ENCODE data around the gene ACAP2.

The ACAP2 gene

GRCh38 chr3:195249858-195250464, 192.9 kb downstream of the ACAP2 start:
- ChIA-PET CTCF (interaction anchor here (0.8 to 2.1 kb wide), 3 partner anchors 20 to 567 kb away, joined by 3 to 17 read pairs (median 6); no protein-coding TSS in a partner anchor), POLR2A (no interaction called here)
- no peak for DNase-seq (ENCODE audit: low read depth, low spot score)
- no peak for TF ChIP-seq CTCF (IDR thresholded peaks at IDR 0.05; ENCODE audit: insufficient read depth, low read length, missing control alignments)
- no peak overlapping the region for H3K4me3 ChIP-seq (ENCODE audit: low read depth, low read length)

GRCh38 chr3:195249057-195249770, 193.6 kb downstream of the ACAP2 start:
- CTCF ChIA-PET = interaction anchor here (0.7 to 2.1 kb wide), 5 partner anchors 21 to 578 kb away, joined by 3 to 17 read pairs (median 3); no protein-coding TSS in a partner anchor
- TF ChIP-seq CTCF (IDR thresholded peaks at IDR 0.05; ENCODE audit: insufficient read depth, low read length, missing control alignments) = no peak
- POLR2A ChIA-PET = no interaction called here
- no peak for DNase-seq (ENCODE audit: low read depth, low spot score)
- H3K4me3 ChIP-seq (ENCODE audit: low read depth, low read length) = no peak overlapping the region

GRCh38 chr3:195248281-195248680, 194.5 kb downstream of the ACAP2 start:
- H3K4me3 ChIP-seq (ENCODE audit: low read depth, low read length) = no peak overlapping the region
- CTCF ChIA-PET = interaction anchor here (0.7 to 1.1 kb wide), 2 partner anchors 141 to 576 kb away, joined by 3 read pairs; no protein-coding TSS in a partner anchor
- DNase-seq (ENCODE audit: low read depth, low spot score) = no peak
- POLR2A ChIA-PET = no interaction called here
- no peak for TF ChIP-seq CTCF (IDR thresholded peaks at IDR 0.05; ENCODE audit: insufficient read depth, low read length, missing control alignments)

- no peak overlapping the region for H3K4me3 ChIP-seq (ENCODE audit: low read depth, low read length)
- DNase-seq (ENCODE audit: low read depth, low spot score) = no peak
- ChIA-PET POLR2A (no interaction called here), CTCF (interaction anchor here (1.1 kb wide), 1 partner anchor 575 kb away, joined by 3 read pairs; no protein-coding TSS in a partner anchor)
- no peak for TF ChIP-seq CTCF (IDR thresholded peaks at IDR 0.05; ENCODE audit: insufficient read depth, low read length, missing control alignments)
Observed at GRCh38 chr3:195247863-195248189, 195.0 kb downstream of the ACAP2 start.

- TF ChIP-seq CTCF (IDR thresholded peaks at IDR 0.05; ENCODE audit: insufficient read depth, low read length, missing control alignments) = no peak
- DNase-seq (ENCODE audit: low read depth, low spot score) = no peak
- H3K4me3 ChIP-seq (ENCODE audit: low read depth, low read length) = no peak overlapping the region
- CTCF ChIA-PET = interaction anchor here (1.1 kb wide), 1 partner anchor 575 kb away, joined by 3 read pairs; no protein-coding TSS in a partner anchor
- POLR2A ChIA-PET = no interaction called here
Observed at GRCh38 chr3:195247086-195247862, 195.5 kb downstream of the ACAP2 start.

- ChIA-PET CTCF (interaction anchor here (0.9 kb wide), 1 partner anchor 140 kb away, joined by 3 read pairs; no protein-coding TSS in a partner anchor), POLR2A (no interaction called here)
- H3K4me3 ChIP-seq (ENCODE audit: low read depth, low read length) = no peak overlapping the region
- DNase-seq (ENCODE audit: low read depth, low spot score) = no peak
- no peak for TF ChIP-seq CTCF (IDR thresholded peaks at IDR 0.05; ENCODE audit: insufficient read depth, low read length, missing control alignments)
Observed at GRCh38 chr3:195246581-195246995, 196.2 kb downstream of the ACAP2 start.

Measured in AG04449 (cell line).